Left lung (tissue), 10 donors: ENCODE results near the gene C1QTNF12. TPM values are rescaled to one million over a fixed set of nuclear protein-coding genes. Genes with fewer than 3 reads are reported as not detected.

Experiments
- ATAC-seq: fragments of 200-7000 bp; cut with Tn5 transposase; one replicate; pipeline ENCODE4 v1.9.1; 2020; ENCODE audit warnings: moderate library complexity
- DNase-seq, 4 donors: peaks; one replicate each; pipeline ENCODE4 v3.0.0-alpha.2; 2013 to 2020
- H3K27ac ChIP-seq, 2 donors: fragments of 200-600 bp; sonication (generic) in 1 of 2; one replicate each; pipeline versions ENCODE4 v1.5.0 to v1.8.0; 2020 to 2021
- H3K27me3 ChIP-seq, 2 donors: fragments of 200-600 bp; sonication (generic) in 1 of 2; one replicate each; pipeline versions ENCODE4 v1.5.0 to v1.8.0; 2020 to 2021
- H3K36me3 ChIP-seq, 2 donors: fragments of 200-600 bp; sonication (generic) in 1 of 2; one replicate each; pipeline versions ENCODE4 v1.5.0 to v1.8.0; 2020 to 2021
- H3K4me1 ChIP-seq, 2 donors: fragments of 200-600 bp; one replicate each; pipeline ENCODE4 v1.8.0; 2021
- H3K4me3 ChIP-seq, 2 donors: fragments of 200-600 bp; sonication (generic) in 1 of 2; one replicate each; pipeline versions ENCODE4 v1.5.0 to v1.8.0; 2020 to 2021; ENCODE audit warnings: mild to moderate bottlenecking in 1 of 2
- H3K9me3 ChIP-seq, 2 donors: fragments of 200-600 bp; sonication (generic) in 1 of 2; one replicate each; pipeline versions ENCODE4 v1.5.0 to v1.8.0; 2020 to 2021
- CTCF ChIP-seq, 2 donors: fragments of 200-600 bp; sonication (generic) in 1 of 2; IDR thresholded peaks; one replicate each; pipeline versions ENCODE4 v1.5.0 to v1.8.0; 2021; ENCODE audit warnings: antibody characterized with exemption in 2 of 2
- intact Hi-C, 2 donors: fragments of 100-400 bp; cut with DNase I; formaldehyde crosslinking; loops; one replicate each; pipeline versions ENCODE4 v1.11.2 to v1.14.2; 2022
- polyA plus RNA-seq, 6 donors: library from polyadenylated mRNA; unstranded; fragments of 120-200 nt; gene quantifications; one replicate each; pipeline ENCODE4 v1.2.1, GENCODE V29; 2013; ENCODE audit not compliant: insufficient read length in 6 of 6
- total RNA-seq, 2 donors: library from RNA; stranded (reverse); fragmentation: NEBNext Ultra II Directional; extraction: Animal tissue kit (Norgen Biotek cat#: 25700); gene quantifications; one replicate each; pipeline ENCODE4 v1.2.1, GENCODE V29; 2021
- donor health status: DM: no; HTN: yes; CAD: no.
- donor health status: DM: no; HTN: no; CAD: no.

Gene C1QTNF12
- total and polyA plus RNA-seq, 8 donors: 0.52 to 2.2 (median 0.94) TPM

- no peaks in the 10 kb centered on the region for H3K36me3 ChIP-seq
- H3K4me3 ChIP-seq: peak overlapping the region in 1 of 2 donors; percentile 39
- intact Hi-C loops: no loop called here
- no peak for ATAC-seq
- H3K4me1 ChIP-seq: peaks cover 0 to 13% of the 10 kb centered on the region in 2 donors
- no peak for TF ChIP-seq CTCF (IDR thresholded peaks at IDR 0.05)
- DNase-seq: peak in 1 of 4 donors; percentile 76
- peaks cover 0 to 5% of the 10 kb centered on the region in 2 donors for H3K9me3 ChIP-seq
- H3K27ac ChIP-seq: no peak overlapping the region
- peaks cover 0 to 64% of the 10 kb centered on the region in 2 donors for H3K27me3 ChIP-seq
Observed at GRCh38 chr1:1199961-1200875, 46.3 kb downstream of the C1QTNF12 start.

GRCh38 chr1:1199141-1199960, 47.2 kb downstream of the C1QTNF12 start:
- intact Hi-C loops: no loop called here
- DNase-seq (peak in 1 of 4 donors; percentile 65), ATAC-seq (no peak)
- H3K36me3 ChIP-seq: no peaks in the 10 kb centered on the region
- peaks cover 0 to 56% of the 10 kb centered on the region in 2 donors for H3K27me3 ChIP-seq
- peaks cover 0 to 13% of the 10 kb centered on the region in 2 donors for H3K4me1 ChIP-seq
- no peak overlapping the region for H3K4me3 ChIP-seq
- no peak for TF ChIP-seq CTCF (IDR thresholded peaks at IDR 0.05)
- H3K27ac ChIP-seq: no peak overlapping the region
- H3K9me3 ChIP-seq: peaks cover 0 to 11% of the 10 kb centered on the region in 2 donors

GRCh38 chr1:1198423-1199140, 47.9 kb downstream of the C1QTNF12 start:
- Histone ChIP-seq H3K27ac (no peak overlapping the region), H3K4me1 (peaks cover 0 to 13% of the 10 kb centered on the region in 2 donors), H3K27me3 (peaks cover 0 to 48% of the 10 kb centered on the region in 2 donors), H3K36me3 (no peaks in the 10 kb centered on the region), H3K9me3 (peaks cover 0 to 11% of the 10 kb centered on the region in 2 donors), H3K4me3 (no peak overlapping the region)
- intact Hi-C loops: no loop called here
- TF ChIP-seq CTCF (IDR thresholded peaks at IDR 0.05): no peak
- ATAC-seq: no peak
- DNase-seq: peak in 1 of 4 donors; percentile 60

- Histone ChIP-seq H3K4me1 (peaks cover 0 to 13% of the 10 kb centered on the region in 2 donors), H3K36me3 (no peaks in the 10 kb centered on the region), H3K9me3 (peaks cover 0 to 17% of the 10 kb centered on the region in 2 donors), H3K4me3 (no peak overlapping the region), H3K27ac (no peak overlapping the region), H3K27me3 (peaks cover 0 to 40% of the 10 kb centered on the region in 2 donors)
- intact Hi-C loops: no loop called here
- ATAC-seq: no peak
- TF ChIP-seq CTCF (IDR thresholded peaks at IDR 0.05): no peak
- peak in 1 of 4 donors; percentile 69 for DNase-seq
Observed at GRCh38 chr1:1197551-1198422, 48.7 kb downstream of the C1QTNF12 start.
